Loucy (cell line): Measurements from ENCODE around the gene PPP1R9B.

ENCODE experiments used
- CTCF ChIP-seq: fragments of 200-600 bp; sonication (generic); conservative IDR thresholded peaks from 2 replicates; pipeline ENCODE4 v1.5.1; 2014; ENCODE audit warnings: mild to moderate bottlenecking, antibody characterized with exemption, low read length
- EZH2phosphoT487 ChIP-seq: fragments of 200-600 bp; IDR thresholded peaks from 2 replicates; pipeline ENCODE4 v1.6.1; 2018; ENCODE audit warnings: antibody characterized with exemption, mild to moderate bottlenecking, moderate library complexity, borderline replicate concordance

DNA sequence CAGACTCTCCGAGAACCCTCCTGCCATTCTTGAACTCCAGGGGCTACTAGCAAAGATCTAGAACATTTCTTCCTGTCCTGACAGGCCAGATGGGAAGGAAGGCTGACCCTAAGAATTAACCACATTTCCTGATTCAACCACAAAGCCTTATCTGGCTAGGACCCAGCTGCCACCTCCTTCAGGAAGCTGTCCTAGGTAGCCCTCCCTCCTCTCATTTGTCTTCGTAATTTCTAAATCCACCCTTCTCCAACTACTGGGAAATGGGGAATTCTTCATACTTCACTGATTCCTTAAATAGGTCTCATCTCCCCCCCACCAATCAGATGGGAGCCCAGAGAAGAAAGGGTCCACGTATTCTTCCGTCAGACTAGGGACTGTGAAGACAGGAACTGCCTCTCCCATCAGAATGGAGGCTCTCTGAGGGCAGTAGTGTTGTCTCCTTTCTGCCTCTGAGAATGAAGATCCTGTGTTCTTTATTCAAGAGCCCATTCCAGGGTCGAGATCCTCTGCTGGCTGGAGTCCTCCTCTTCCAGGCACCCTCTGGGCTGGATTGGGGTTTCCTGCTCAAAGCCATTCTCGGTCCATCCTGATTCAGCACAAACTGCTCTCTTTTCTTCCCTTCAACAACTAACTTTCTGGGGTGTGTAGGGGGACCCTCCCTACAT is 22.6 kb downstream of the PPP1R9B start:
- TF ChIP-seq CTCF (no peak), EZH2phosphoT487 (no peak)
